H4 (cell line): ENCODE data around the gene DISP2. TPM values are rescaled to one million over a fixed set of nuclear protein-coding genes. Genes with fewer than 3 reads are reported as not detected.

ENCODE experiments used
- DNase-seq: peaks from one replicate; pipeline ENCODE4 v3.0.0-alpha.2; 2015; ENCODE audit warnings: low spot score
- total RNA-seq: library from RNA; depleted of rRNA; stranded (reverse); fragments of >200 nt; shearing (Covaris generic); gene quantifications from 2 replicates; pipeline ENCODE4 v1.2.3, GENCODE V29; 2014

The DISP2 gene
- total RNA-seq, 1 experiment from 2014 or later, result 0.27 TPM

DNA sequence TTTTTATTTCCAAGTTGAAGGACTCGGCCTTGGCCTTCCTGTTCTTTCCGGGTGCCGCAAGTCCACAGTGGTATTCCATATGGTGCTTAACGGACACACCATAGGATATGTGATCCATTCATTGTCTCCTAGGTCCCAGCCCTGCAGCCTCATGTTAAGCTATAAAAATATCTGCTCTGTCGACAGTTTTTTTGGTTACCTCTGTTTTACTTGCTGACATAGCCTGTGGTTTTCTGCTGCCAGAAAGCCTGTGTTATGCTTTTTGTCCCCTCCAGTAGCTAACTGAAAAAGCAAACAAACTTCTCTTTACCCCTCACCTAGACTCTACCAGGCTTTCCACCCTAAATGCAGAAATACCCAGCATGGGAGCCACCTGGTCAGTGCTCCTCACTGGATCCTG lies 29.3 kb upstream of the DISP2 start:
- DNase-seq, result no peak

DNA sequence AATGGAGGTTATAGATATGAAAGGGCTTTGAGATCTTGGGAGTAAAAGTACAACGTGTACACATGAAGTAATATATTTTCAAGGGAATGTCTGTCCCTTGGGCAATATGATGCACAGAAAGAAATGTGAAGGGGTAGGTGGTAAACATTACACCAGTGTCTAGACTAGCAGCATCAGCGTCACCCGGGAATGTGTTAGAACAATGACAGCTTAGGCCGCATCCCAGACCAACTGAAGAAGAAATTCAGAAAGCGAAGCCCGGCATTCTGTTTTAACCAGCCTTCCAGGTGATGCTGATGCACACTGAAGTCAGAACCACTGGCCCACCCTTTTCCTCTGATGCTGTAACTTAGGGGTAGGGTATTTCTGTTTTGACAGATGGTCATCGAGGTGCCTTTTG lies 28.2 kb upstream of the DISP2 start:
- no peak for DNase-seq

GRCh38 chr15:40330368-40330836 lies 27.6 kb upstream of the DISP2 start:
- no peak for DNase-seq

- no peak for DNase-seq
Measured at GRCh38 chr15:40331026-40331425, 27.0 kb upstream of the DISP2 start.

DNA sequence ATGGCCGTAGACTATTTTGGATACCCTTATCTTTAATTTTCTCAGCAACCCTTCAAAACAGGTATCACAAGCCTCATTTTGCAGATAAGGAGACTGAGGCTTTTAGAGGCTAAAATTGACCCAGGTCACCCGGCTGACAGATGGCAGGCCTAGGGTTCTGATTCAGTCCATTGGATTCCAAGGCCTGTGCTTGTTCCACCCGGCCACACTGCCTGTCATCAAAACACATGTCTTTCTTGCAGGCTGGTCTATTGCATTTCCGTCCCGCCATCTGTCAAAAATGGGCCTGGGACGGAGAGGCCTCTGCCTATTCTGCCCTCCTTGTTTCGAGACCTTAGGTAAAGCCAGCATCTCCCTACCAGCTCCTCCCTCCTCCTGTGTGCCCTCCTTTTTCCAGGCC lies 26.4 kb upstream of the DISP2 start:
- DNase-seq, result no peak

DNA sequence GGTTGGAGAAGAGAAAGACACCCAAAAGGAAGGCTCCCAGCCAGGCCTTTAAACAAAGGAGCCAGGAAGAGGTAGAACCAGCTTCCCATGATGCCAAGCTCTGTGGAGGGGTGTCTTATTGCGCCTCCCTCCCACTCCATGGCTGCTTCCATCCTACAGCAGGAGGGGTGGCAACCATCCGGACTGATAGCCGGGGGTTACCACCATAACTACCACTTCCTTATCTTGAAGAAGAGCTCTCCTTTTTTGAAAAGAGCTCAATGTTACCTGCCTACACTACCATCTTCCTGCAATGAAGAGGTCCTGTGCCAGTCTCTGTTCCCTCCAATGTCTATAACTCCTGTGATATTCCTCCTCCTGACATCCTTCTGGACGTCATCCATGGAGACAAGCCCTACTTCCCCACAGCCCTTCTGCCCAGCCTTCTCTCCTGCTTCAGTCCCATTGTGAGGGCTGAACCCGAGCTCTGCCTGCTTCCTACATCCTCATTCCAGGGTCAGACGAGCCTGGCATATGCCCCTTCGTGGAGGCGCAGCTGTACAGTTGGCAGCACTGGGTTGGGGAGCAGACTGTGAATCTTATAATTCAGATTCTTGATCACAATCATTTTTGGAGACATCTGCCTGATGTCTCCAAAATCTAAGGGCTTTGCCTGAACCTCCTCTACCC lies 25.8 kb upstream of the DISP2 start:
- no peak for DNase-seq

- DNase-seq, result peak; percentile 44
Measured at GRCh38 chr15:40333922-40334492, 24.0 kb upstream of the DISP2 start.

DNA sequence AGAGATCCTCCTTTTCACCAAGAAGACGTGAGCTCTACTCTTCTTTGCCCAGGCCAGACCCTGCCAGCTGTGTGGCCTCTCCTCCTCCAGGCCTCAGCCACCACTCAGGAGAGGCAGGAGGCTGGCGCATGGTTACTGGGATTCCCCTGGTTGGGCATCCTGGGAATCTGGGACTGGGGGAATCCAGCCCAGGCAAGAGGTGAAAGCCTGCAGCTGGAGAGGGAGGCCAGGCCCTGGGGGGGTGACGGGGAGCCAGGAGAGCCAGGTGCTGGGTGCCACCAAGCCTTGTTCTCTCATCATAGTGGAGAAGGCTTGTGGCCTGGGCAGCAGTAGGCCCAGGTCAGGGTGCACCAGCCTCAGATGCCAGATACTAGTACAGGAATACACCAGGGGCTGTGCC lies 23.5 kb upstream of the DISP2 start:
- DNase-seq, result no peak

GRCh38 chr15:40334941-40335795 lies 22.9 kb upstream of the DISP2 start:
- no peak for DNase-seq

GRCh38 chr15:40335938-40336743 lies 21.9 kb upstream of the DISP2 start:
- DNase-seq, result no peak

DNA sequence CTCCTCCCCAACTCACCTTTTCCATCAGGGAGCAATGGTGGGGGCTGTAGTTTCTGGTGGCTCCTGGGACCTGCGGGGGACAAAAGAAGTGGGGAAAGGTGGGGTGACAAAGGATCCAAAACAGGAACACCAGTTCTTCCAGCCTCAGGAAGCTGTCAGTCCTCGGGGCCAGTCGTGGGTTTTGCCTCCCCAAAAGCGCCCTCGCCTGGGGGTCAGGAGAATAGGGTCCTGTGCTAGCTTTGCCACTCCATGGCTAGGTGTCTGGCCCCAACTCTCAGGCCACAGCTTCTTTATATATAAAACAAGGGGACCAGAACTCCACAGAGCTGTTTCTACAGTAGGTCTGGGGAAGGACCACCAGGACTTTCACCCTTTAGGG lies 21.3 kb upstream of the DISP2 start:
- DNase-seq, result no peak

DNA sequence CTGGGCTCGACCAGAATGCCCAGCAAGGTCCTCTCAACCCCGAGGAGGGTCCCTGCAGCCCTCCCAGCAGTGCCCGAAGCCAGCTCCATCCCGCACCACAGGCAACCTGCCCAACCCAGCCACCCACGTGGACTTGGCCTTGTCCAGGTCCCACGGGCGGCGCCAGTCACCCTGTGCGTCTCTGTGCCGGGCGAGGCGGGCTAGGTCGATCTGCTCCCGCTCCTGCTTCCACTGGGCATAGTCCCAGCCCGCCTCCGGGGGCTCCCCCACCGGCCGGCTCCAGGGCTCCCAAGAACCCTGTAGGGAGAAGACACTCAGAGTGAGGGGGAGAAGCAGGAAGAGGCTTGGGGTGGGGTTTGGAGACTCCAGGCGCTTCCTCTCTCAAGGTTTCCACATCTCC lies 20.4 kb upstream of the DISP2 start:
- no peak for DNase-seq

DNA sequence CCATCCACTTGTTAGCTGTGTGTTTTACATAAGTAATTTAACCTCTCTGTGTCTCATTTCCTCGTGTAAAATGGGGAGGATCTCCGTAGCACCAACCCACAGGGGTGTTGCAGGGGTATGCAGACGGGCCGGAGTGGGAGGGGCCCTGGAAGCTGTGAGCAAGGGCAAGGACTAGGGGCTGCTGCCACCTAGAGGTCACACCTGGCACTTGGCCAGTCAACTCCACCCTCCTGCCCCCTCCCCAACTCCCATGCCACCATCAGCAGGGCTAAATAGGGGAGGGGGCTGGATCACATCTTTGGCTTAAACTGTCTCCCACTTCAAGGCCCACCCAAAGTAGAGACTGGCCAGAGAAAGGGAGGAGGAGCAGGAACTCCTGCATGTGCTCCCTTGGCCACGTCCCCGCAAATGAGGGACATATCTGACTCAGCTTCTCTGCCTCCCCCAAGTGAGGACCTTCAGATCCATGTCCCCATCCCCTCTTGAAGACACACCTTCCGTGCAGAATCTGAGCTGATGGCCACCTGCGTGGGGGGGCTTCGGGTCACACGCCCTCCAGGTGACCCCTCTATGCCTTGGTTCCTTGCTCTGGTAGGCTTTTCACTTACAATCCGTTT lies 19.9 kb upstream of the DISP2 start:
- DNase-seq, result peak; percentile 74

DNA sequence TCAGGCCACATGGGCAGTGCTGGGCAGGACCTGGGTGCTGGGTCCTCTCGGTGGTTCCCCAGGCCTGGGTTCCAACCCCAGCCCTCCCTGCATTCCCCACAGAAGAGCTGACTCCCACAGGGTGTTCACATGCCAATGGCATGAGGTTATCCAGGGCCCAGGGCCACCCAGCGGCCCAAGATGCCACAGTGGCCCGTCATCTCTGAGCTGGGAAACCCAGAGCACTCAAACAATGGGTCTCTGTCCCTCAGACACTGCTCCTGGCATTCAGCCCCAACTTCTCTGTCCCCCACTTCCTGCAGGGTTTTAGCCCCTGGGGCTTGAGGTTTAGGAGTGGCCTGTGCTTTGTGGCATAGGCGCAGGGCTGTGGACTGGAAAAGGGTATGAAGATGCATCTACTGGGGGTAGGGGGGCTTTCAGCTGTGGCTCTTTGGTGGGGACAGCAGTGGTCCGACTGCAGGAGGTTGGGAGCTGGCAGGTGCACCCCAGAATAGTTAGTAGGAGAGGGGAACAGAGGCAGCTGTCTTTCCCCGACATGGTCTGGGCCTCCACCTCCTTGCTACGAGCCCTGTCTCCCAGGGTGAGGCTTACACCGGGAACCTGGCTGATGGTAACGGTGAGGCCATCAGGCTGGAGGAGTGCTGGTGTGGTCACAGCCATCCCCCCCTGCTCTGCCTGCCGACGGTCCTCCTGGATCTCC lies 18.9 kb upstream of the DISP2 start:
- DNase-seq, result peak; percentile 87

GRCh38 chr15:40339621-40339945 lies 18.4 kb upstream of the DISP2 start:
- no peak for DNase-seq

DNA sequence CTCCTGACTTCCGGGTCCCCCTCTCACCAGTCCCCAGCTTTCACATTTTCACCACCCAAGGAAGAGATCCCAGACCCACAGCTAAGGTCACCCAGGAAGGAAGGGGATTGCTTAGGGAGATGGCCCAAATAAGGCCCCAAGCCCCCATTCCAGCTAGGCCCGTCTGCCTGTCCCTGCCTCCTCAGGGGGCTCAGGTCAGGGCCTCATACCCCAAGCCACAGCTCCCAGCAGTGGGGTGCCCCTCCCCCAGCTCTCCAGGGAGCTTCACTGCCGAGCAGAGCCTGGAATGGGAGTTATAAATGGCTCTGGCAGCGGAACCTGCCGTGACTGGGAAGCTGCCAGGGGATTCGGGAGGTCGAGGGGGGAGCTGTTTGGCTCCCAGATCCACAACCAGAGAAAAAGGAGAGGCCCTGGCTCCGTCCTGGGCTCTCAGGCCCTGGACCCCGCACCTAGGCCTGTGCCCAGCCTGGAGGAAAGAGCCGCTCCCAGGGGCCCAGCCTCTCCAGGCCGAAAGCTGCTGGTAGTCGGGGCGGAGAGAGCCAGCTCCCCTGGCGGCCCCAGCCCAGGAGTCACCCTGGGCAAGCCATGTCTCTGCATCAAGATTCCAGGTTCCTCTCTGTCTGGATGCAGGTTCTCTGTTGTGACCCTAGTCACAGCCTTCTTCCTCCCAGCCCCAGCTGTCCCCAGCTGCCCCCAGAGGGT lies 17.8 kb upstream of the DISP2 start:
- peak; percentile 39 for DNase-seq

DNA sequence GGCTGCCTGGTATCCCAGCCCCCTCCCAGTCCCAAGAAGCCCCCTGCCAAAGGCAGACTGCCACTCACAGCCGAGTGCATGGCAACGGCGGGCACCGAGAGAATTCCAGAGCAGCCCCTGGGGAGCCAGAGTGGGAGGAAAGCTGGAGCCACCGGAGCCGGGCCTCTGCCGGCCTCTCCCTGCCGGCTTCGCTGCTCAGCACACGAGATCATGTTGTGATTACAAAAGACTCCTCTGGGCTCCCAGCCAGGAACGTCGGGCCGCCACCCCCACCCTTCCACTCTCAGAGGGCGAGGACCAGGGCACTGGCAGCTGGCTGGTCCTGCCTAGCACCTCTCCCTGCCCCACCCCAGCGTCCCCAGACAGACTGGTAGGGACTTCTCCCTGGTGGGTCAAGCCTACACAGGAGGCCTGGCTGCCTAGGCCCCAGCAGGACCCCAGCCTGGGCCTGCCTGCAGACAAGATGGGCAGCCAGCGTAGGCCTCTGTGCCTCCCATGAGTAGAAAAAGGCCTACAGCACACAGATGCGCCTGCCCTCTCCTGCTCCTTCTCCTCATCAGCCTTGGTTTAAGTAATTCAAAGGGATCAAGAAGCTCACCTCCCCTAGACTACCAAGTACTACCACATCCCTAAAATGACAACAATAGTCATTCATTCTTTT lies 17.1 kb upstream of the DISP2 start, which contains the start of gene CCDC9B:
CCDC9B (minus strand) TSS at position 200 of the 661 bp plus-strand sequence; CDS start at position 80, 120 bp downstream.
- DNase-seq, result peak; percentile 86

DNA sequence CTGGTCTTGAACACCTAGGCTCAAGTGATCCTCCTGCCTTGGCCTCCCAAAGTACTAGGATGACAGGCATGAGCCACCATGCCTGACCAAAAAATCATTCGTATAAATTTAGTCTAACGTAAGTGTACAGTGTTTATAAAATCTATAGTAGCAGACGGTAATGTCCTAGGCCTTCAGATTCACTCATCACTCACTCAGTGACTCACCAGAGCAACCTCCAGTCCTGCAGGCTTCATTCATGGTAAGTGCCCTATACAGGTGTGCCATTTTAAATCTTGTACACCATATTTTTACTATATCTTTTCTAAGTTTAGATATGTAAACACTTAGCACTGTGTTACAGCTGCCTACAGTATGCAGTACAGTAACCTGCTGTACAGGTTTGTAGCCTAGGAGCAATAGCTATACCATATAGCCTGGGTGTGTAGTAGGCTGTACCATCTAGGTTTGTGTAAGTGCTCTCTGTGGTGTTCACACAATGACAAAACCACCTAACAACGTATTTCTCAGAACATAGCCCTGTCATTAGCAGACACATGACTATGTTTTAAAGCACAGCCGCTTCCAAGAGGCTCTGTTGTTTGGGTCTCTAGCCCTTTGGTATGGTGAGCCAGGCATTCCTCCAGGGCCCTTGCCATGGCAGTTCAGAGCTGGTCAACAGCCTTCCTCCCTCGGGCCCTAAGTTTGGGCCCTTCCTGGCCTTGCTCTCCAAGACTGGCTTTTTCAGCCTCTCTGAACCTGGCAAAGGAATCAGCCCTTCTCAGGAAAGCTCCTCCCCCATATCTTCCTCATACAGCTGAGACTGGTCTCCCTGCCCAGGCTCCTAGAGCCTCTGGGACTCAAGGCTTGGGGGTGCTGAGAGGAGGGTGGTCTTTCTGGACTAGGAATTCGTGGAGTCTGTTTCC lies 15.4 kb upstream of the DISP2 start:
- DNase-seq, result no peak

GRCh38 chr15:40343512-40343911 lies 14.5 kb upstream of the DISP2 start:
- DNase-seq, result peak; percentile 69
